ENCODE data around the gene COL27A1. TPM values are rescaled to one million over a fixed set of nuclear protein-coding genes. Genes with fewer than 3 reads are reported as not detected.

Gene COL27A1
- total and polyA plus RNA-seq, 8 donors, result 15.8 to 180 (median 147) TPM

GRCh38 chr9:114261026-114261425 is 105.7 kb downstream of the COL27A1 start:
- Histone ChIP-seq H3K27me3 (no peaks in the 10 kb centered on the region), H3K4me3 (no peak overlapping the region), H3K27ac (no peak overlapping the region), H3K36me3 (no peaks in the 10 kb centered on the region), H3K9me3 (no peaks in the 10 kb centered on the region), H3K4me1 (peaks cover 4 to 5% of the 10 kb centered on the region in 2 donors)
- DNase-seq (no peak), ATAC-seq (no peak)
- no peak for TF ChIP-seq CTCF (IDR thresholded peaks at IDR 0.05)
- intact Hi-C loops (cut with DNase I), result no loop called here

GRCh38 chr9:114261987-114262386 is 106.7 kb downstream of the COL27A1 start:
- no peak for DNase-seq
- TF ChIP-seq CTCF (IDR thresholded peaks at IDR 0.05), result no peak
- Histone ChIP-seq H3K4me1 (peaks cover 4 to 5% of the 10 kb centered on the region in 2 donors), H3K9me3 (no peaks in the 10 kb centered on the region), H3K27ac (no peak overlapping the region), H3K36me3 (no peaks in the 10 kb centered on the region), H3K27me3 (no peaks in the 10 kb centered on the region), H3K4me3 (no peak overlapping the region)
- intact Hi-C loops (cut with DNase I), result no loop called here
- no peak for ATAC-seq

- no peaks in the 10 kb centered on the region for H3K27me3 ChIP-seq
Measured at GRCh38 chr9:114263853-114264510, 108.6 kb downstream of the COL27A1 start.

GRCh38 chr9:114264806-114265550 is 109.6 kb downstream of the COL27A1 start:
- H3K36me3 ChIP-seq, result no peaks in the 10 kb centered on the region
- H3K4me1 ChIP-seq, result peaks cover 4 to 5% of the 10 kb centered on the region in 2 donors
- no peak overlapping the region for H3K4me3 ChIP-seq
- TF ChIP-seq CTCF (IDR thresholded peaks at IDR 0.05), result no peak
- DNase-seq (no peak), ATAC-seq (peak; percentile 74)
- H3K27ac ChIP-seq, result no peak overlapping the region
- H3K27me3 ChIP-seq, result no peaks in the 10 kb centered on the region
- intact Hi-C loops (cut with DNase I), result no loop called here
- H3K9me3 ChIP-seq, result no peaks in the 10 kb centered on the region

More at GRCh38 chr9:114263853-114264510, 108.6 kb downstream of the COL27A1 start:
- TF ChIP-seq CTCF (IDR thresholded peaks at IDR 0.05), result no peak
- Histone ChIP-seq H3K4me1 (peaks cover 4 to 5% of the 10 kb centered on the region in 2 donors), H3K9me3 (no peaks in the 10 kb centered on the region), H3K36me3 (no peaks in the 10 kb centered on the region), H3K27ac (no peak overlapping the region), H3K4me3 (no peak overlapping the region)
- peak; percentile 61 for ATAC-seq
- intact Hi-C loops (cut with DNase I), result no loop called here
- peak in 1 of 4 donors; percentile 41 for DNase-seq

- no peak overlapping the region for H3K27ac ChIP-seq
- no peak for TF ChIP-seq CTCF (IDR thresholded peaks at IDR 0.05)
- no peaks in the 10 kb centered on the region for H3K9me3 ChIP-seq
- ATAC-seq (peak; percentile 24), DNase-seq (no peak)
- no peaks in the 10 kb centered on the region for H3K27me3 ChIP-seq
- no peak overlapping the region for H3K4me3 ChIP-seq
- H3K4me1 ChIP-seq, result peaks cover 4 to 5% of the 10 kb centered on the region in 2 donors
- intact Hi-C loops (cut with DNase I), result no loop called here
- no peaks in the 10 kb centered on the region for H3K36me3 ChIP-seq
Measured at GRCh38 chr9:114266969-114267368, 111.6 kb downstream of the COL27A1 start.
